ENCODE results near the gene SSH2.

DNA sequence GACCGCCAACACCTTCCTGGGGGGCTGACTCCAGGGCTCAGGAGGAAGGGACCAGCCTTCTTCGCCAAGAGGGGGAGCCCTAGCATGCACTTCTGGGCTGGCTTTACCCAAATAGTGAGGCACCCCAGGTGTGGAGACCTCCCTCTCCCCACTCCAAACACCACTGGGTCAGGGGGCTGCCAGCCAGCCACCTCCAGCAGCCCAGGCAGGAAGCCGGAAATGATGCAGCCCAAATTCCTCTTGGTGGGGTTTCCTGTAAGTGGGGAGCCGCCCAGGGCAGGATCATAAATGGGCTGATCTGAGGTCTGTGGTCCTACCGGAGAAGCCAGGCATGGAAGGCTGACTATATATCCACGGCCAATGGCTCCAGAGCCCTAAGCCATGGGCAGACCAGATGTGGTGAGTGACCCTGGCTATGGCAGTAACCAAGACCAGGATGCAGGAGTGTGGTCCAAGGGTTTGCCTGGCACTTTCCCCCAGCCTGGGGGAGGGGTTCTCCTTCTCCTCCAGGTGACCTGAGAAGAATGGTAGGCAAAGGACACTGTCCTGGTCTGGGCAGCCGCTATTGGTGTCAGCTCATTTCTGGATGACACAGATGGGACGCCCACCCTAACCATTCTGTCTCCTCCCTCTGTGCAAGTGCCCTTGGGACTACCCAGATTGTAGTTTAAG is 344.8 kb downstream of the SSH2 start:
- TF ChIP-seq, protein P1, sequence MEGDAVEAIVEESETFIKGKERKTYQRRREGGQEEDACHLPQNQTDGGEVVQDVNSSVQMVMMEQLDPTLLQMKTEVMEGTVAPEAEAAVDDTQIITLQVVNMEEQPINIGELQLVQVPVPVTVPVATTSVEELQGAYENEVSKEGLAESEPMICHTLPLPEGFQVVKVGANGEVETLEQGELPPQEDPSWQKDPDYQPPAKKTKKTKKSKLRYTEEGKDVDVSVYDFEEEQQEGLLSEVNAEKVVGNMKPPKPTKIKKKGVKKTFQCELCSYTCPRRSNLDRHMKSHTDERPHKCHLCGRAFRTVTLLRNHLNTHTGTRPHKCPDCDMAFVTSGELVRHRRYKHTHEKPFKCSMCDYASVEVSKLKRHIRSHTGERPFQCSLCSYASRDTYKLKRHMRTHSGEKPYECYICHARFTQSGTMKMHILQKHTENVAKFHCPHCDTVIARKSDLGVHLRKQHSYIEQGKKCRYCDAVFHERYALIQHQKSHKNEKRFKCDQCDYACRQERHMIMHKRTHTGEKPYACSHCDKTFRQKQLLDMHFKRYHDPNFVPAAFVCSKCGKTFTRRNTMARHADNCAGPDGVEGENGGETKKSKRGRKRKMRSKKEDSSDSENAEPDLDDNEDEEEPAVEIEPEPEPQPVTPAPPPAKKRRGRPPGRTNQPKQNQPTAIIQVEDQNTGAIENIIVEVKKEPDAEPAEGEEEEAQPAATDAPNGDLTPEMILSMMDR (IDR thresholded peaks at IDR 0.05; ENCODE audit: insufficient read depth, low read length, poor library complexity, severe bottlenecking) = peak; percentile 55
- TF ChIP-seq EZH2phosphoT487 (conservative IDR thresholded peaks at IDR 0.05; ENCODE audit: low read length) = no peak

Measured in SU-DHL-6 (cell line).